NCI-H2227 (cell line): ENCODE data around the gene KPNA2.
"Not testable (repeated sequence)": the region's sequence is repeated elsewhere in the genome, so short reads cannot be mapped to it uniquely, and the experiment has no call there.

Experiments
- DNase-seq: peaks from one replicate; lab custom pipeline; 2025; ENCODE audit not compliant: unreplicated experiment; lab: John Stamatoyannopoulos, UW

Gene KPNA2

DNA sequence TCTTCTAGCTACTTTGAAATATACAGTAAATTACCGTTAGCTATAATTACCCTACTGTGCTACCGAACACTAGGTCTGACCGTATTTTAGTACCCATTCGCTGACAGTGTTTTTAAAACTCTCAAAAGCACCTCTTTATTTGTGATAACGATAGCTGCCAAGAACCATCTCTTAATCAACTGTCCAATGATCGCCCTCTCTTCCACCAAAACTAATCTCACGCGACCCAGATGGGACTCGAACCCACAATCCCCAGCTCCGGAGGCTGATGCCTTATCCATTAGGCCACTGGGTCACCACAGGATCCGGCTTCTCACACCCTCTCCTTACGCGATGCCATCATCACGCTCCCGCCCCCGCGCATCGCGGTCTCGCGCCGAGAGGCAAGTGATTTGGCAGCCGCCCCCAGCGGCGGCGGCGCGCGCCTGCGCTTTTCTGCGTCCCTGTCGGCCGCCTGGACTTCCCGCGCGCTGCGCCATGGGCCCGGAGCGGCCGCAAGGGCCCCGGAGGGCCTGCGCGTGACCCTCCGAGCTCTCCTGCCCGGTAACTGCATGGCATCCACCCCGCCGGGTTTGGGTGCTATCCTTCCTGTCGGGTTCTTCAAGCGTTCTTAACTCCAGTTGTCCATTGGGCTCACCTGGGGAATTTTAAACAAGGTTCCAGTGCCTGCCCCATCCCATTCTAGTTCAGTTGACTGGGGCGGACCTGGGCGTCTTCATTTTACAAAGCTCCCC, 15.7 kb upstream of the KPNA2 start:
- peak; percentile 98 for DNase-seq

DNA sequence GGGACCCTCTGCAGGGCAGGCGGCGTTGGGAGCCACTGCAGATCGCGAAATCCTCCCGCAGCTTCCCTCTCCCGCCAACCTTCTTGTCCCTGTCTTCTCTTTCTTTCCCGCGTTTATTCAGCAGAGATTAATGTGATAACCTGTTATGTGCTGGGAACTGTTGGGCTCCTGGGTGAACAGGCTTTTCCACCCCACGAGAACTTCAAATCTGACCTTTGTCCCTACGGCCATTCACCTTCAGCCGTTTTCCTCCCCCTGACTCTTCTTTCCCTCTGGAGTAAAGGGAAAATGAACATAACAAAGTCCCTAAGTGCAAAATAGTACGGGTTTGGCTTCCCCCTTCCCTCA, 15.2 kb upstream of the KPNA2 start:
- DNase-seq = no peak

DNA sequence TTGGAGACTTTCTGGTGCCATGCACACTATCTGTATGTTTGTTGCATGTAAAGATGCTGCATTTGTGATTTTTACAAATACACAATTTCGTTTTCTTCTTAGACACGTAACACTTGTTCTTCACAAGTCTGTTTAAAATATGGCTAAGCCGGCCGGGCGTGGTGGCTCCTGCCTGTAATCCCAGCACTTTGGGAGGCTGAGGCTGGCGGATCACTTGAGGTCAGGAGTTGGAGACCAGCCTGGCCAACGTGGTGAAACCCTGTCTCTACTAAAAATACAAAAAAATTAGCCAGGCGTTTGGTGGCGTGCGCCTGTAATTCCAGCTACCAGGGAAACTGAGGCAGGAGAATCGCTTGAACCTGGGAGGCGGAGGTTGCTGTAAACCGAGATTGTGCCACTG, 14.7 kb upstream of the KPNA2 start:
- DNase-seq = not testable (repeated sequence)

DNA sequence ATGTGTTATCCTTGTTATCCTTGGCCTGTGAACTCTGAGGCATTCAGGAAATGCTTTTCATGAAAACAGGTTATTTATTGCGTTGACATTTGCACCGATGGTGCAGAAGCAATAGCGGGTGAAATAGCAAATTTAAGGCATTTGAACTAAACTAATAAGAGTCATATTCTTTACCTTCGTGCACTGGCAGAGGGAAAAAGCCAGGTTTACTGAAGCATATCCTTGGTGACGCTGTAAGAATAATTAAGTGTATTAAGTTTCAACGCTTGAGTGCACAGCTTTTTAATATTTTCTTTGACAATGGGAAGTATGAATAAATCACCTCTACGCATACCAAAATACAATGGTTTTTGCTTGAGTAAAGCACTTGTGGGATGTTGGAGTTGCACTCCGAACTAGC, 13.6 kb upstream of the KPNA2 start:
- DNase-seq = no peak

DNA sequence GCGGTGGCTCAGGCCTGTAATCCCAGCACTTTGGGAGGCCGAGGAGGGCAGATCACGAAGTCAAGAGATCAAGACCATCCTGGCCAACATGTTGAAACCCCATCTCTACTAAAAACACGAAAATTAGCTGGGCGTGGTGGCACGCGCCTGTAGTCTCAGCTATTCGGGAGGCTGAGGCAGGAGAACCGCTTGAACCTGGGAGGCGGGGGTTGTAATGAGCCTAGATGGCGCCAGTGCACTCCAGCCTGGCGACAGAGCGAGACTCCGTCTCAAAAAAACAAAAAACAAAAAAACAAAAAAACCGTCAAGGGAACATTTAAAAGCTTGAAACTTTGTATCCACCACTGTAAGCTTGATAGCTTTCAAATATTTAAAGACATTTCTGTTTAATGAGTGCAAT, 13.0 kb upstream of the KPNA2 start:
- not testable (repeated sequence) for DNase-seq

DNA sequence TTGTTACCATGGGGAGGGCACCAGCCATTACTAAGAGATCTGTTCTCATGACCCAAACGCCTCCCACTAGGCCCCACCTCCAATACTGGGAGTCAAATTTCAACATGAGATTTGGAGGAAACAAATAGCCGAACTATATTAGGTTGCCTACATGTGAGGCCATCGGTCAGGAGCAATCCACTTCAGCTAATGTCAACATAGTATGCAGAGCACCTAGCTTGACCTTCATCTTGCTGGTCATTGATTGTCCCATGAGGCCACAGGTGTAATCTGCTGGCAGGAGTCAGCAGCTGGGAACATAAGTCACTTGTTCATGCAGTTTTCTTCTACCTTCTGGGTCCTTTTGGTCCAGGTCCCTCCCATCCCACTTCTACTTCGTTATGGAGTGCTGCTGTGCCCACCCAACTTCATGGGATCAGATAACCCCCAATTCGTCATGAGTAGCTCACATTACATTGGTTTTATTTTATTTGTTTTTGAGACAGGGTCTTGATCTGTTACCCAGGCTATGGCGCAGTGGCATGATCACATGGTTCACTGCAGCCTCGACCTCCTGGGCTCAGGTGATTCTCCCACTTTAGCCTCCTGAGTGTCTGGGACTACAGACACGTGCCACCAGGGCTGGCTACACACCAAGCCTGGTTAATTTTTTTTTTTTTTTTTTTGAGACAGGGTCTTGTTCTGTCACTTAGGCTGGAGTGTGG, 5.9 kb upstream of the KPNA2 start:
- no peak for DNase-seq

DNA sequence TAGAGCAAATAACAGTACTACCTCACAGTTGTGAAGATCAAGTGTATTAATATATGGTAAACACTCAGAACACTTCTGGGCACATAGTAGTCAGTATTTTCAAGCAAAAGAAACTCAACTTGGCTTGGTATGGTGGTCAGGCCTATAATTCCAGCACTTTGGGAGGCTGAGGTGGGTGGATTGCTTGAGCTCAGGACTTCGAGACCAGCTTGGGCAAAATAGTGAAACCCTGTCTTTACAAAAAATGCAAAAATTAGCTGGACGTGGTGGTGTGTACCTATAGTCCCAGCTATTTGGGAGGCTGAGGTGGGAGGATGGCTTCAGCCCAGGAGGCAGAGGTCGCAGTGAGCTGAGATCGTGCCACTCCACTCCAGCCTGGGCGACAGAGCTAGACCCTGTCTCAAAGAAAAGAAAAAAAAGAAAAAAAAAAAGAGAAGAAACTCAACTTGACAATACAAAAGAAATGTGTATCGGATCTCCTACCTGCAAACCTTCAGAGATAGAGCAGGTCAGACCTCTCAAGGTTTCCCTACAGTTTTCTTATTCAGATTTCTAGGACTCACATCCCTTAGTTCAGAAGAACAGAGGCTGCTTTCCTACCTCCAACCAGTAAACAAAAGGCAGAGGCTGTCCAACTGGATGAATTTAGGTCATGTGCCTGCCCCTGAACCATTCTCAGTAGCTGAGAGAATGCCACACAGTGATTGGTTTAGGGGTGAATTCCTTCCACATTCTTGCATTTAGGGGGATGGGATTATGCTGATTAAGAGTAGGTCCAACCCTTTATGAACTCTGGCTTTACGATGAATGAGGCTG, 1.7 kb upstream of the KPNA2 start:
- DNase-seq = peak; percentile 90

DNA sequence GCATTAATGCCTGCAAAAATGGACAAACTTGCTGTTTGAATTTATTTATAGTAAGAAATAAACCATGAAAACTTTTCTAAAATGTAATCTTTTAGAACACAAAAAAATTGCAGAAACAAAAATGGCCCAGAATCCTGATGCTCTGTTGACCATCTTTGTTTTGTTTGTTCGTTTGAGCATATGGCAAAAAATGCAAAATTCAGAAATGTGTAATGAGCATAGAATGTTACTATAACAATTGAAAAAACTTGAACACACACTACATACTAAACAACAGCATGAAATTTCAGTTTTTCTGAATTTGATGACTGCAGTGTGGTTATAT, 1.1 kb upstream of the KPNA2 start:
- DNase-seq = no peak

DNA sequence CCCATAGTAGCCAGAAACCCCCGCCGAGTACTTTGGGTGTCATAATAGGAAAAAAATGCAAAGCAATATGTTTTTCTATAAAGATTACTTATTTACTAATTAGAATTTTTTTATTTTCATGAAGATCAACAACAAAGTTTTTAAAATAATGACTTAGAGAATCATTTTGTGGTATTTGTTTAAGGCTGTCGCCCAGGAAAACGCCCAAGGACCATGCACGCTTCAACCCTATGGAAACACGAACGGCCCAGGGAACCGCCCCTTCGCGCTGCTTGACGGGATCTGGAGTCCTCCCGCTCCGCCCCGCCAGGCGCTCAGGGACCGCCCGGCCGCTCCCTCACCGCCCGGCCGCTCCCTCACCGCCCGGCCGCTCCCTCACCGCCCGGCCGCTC, 408 bp upstream of the KPNA2 start:
- DNase-seq = peak; percentile 99

DNA sequence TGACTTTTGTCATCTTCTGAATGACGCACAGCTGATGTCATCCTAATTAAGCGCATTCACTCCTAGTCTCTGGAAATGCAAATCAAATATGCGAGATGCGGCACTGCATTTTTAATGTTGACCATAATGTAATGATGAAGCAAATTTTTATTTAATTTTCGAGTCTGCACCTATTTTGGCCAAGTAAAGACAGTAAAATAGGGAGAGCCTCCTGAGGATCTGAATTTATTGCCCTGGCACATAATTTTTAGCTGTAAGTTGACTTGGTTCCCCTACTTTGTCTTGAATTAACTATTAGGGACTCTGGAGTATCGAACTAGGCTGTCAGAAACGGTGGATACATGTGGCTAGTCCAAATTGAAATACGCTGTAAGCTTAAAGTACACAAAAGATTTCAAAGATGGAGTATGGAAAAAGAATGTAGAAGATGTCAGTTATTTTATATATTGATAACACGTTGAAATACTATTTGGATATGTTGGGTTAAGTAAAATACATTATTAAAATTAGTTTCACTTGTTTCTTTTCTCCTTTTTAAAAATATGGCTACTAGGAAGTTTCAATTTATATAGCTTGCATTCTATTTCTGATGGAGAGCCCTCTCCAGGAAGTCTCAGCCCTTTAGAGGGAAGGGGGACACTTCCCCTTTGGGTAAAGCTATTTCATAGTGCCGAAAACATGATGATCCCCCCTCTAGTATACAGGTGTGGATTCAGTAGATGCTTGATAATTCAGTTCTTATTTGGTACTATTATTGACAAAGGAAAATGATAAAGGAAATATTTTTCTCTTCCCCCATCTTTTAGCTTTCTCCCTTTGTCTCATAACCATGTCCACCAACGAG, 991 bp downstream of the KPNA2 start:
- DNase-seq = no peak

DNA sequence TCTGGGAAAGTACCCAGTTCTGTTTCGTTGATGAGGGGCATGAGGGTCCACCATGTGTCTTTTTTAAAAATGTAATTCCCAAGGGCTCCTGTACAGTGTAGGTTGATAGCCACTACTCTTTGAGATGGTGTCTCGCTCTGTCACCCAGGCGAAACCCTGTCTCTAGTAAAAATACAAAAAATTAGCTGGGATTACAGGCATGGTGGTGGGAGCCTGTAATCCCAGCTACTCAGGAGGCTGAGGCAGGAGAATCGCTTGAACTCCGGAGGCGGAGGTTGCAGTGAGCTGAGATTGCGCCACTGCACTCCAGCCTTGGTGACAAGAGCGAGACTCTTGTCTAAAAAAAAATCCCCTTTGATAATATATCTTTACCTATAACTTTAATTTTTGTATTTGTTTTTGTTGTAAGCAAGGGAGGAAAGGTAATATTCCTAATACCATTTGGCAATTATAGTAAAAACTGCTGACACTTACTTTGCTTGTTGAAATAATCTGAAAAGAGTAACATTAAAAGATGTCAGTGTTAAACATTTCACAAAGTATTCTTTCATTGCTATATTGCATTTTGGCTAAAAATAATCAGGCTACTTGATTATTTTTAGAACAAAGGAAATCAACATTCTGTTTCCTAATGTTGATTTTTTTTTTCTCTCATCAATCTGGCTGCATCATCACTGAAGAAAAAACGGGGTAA, 11.8 kb downstream of the KPNA2 start:
- DNase-seq = no peak

DNA sequence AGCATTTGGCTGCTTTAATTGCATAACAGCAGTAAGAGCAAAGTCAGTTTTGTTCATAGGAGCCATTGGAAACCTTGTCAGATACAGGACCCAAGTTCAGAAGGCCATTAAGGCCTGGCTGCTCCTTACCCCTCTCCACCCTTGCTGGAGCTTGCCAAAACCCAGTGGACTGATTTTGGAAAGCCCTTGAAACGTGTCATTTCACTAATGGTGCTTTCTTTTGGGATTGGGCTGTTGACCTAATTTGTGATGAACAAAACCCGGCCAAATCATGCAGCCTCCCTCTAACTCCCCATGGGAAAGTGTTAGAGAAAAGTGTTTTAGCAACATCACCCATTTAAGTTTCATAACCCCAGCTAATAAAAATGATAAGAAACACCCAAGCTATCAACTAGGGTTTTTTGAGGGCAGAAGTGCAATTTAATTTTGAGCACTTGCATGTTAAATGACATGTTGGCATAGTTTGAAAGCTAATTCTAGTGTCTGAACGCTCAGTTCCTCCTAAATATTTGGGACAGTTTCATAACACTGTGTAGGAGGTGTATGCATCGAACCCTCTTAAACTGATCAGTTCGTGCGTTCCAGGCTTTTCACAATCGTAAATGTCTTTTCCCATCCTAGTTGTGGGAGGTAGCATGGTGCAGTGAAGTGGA, 12.5 kb downstream of the KPNA2 start:
- DNase-seq = not testable (repeated sequence)

DNA sequence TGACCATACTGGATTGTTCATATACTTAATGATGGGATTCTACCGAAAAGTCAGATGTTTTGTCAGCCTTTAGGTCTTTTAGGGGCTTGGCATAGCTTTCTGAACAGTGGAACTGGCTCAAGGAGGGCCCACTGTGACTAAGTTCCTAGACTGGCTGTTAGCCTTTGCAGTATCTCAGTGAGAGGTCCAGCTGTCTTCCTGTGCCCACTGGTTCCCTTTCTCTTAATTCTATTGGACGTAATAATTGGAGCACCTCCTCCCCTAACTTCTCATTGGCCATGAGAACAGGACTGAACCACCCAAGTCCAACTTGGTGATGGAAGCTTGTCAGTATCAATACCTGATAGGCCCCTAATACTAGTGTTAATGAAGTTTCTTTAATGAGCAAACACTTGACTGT, 13.5 kb downstream of the KPNA2 start:
- no peak for DNase-seq

DNA sequence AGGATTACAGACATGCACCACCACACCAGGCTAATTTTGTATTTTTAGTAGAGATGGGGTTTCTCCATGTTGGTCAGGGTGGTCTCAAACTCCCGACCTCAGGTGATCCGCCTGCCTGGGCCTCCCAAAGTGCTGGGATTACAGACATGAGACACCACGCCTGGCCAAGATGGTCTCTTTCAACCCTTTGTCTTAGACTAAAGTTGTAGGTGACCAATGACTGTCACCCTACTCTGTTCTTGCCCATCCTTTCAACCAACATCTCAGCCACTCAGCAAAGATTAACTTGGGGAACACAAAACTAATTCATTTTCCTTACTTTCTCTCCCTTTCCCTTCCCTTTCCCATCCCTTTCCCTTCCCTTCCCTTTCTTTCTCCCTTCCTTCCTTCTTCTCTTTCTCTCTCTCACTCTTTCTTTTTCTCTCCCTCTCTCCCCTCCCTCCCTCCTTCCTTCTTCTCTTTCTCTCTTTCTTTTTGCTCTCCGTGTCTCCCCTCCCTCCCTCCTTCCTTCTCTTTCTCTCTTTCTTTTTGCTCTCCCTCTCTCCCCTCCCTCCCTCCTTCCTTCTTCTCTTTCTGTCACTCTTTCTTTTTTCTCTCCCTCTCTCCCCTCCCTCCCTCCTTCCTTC, 14.4 kb downstream of the KPNA2 start:
- not testable (repeated sequence) for DNase-seq

DNA sequence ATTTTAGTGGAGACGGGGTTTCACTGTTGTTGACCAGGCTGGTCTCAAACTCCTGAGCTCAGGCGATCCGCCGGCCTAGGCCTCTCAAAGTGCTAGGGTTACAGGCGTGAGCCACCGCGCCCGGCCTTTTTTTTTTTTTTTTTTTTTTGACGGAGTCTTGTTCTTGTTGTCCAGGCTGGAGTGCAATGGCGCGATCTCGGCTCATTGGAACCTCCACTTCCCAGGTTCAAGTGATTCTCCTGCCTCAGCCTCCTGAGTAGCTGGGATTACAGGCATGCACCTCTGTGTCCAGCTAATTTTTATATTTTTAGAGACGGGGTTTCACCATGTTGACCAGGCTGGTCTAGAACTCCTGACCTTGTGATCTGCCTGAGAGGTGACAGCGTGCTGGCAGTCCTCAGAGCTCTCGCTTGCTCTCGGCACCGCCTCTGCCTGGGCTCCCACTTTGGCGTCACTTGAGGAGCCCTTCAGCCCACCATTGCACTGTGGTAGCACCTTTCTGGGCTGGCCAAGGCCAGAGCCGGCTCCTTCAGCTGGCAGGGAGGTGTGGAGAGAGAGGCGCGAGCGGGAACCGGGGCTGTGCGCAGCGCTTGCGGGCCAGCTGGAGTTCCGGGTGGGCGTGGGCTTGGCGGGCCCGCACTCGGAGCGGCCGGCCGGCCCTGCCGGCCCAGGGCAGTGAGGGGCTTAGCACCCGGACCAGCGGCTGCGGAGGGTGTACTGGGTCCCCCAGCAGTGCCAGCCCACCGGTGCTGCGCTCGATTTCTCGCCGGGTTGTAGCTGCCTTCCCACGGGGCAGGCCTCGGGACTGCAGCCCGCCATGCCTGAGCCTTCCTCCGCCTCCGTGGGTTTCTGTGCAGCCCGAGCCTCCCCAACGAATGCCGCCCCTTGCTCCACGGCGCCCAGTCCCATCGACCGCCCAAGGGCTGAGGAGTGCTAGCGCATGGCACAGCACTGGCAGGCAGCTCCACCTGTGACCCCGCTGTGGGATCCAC, 16.1 kb downstream of the KPNA2 start:
- DNase-seq = not testable (repeated sequence)

DNA sequence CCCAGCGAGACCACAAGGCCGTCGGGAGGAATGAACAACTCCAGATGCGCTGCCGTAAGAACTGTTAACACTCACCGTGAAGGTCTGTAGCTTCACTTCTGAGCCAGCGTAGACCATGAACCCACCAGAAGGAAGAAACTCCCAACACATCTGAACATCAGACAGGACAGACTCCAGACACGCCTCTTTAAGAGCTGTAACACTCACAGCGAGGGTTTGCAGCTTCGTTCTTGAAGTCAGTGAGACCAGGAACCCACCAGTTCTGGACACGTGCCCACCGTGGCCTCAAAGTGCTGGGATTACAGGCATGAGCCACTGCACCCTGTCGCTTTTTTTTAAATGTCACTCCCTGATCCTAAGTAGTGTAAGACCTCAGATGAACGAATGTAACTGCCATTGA, 17.3 kb downstream of the KPNA2 start:
- DNase-seq = no peak

DNA sequence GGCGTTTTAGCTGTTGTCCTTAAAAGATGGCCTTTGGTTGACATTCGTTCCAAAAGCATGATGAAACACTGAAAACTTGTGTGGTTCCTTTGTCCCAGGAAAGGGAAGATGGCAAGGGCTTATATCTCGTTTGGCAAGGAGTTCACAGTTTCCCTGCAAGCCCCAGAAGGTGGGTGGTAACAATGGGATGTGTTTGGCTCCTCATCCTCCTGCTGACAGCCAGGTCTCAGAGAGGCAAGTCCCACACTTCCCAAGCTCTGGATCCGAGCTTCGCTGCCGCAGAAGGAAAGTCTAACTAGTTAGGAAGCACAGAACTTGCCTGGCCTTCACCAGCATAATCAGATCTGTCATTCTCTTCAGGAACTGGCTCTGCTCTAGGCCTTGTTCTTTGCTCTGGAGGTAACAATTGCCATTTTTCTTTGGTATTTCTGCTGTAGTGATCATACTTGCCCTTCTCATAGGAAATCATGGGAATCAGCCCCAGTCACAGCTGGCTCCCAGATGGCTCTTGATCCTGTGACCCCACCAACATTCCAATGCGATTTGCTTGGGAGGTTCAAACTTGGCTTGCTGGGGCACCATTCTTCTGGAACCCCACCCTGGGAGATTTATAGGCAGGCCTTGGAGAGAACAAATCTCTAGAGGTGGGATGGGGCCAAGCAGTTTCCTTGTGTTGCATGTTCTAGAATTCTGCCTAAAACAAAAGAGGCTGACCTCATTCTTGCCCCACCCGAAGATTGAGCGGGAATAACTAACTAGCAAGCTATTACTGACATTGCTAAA, 17.9 kb downstream of the KPNA2 start:
- DNase-seq = no peak
